Activated naive CD8-positive, alpha-beta T cell treated with anti-CD3 and anti-CD28 coated beads, Interleukin-2, amount 10 ng/mL, durations not matched to agents 7 days and 5 days (primary cell): Measurements from ENCODE around the gene TGFB2. TPM values are rescaled to one million over a fixed set of nuclear protein-coding genes. Genes with fewer than 3 reads are reported as not detected.

Experiments
- ATAC-seq: fragments of 150-1000 bp; cut with Tn5 transposase; one replicate; pipeline ENCODE4 v1.10.0; 2021; ENCODE audit warnings: low read depth, moderate library complexity
- POLR2A ChIA-PET: fragments of 350-600 bp; sonication (Branson Sonifier 250); formaldehyde crosslinking; loops from one replicate; lab custom pipeline; 2021; ENCODE audit warnings: antibody characterized with exemption; lab: Charles Lee
- DNase-seq: peaks from one replicate; pipeline ENCODE4 v3.0.0; 2021
- H3K27ac Mint-ChIP-seq: one replicate; pipeline ENCODE4 v1.8.0; 2022; ENCODE audit warnings: mild to moderate bottlenecking, mixed read lengths
- H3K27me3 Mint-ChIP-seq: one replicate; pipeline ENCODE4 v1.8.0; 2022; ENCODE audit warnings: mild to moderate bottlenecking, moderate library complexity, mixed read lengths
- H3K36me3 Mint-ChIP-seq: one replicate; pipeline ENCODE4 v1.8.0; 2021; ENCODE audit warnings: mild to moderate bottlenecking, mixed read lengths
- H3K4me1 Mint-ChIP-seq: one replicate; pipeline ENCODE4 v1.8.0; 2021; ENCODE audit warnings: mixed read lengths
- H3K4me3 Mint-ChIP-seq: one replicate; pipeline ENCODE4 v1.8.0; 2022; ENCODE audit warnings: mild to moderate bottlenecking, moderate library complexity, mixed read lengths
- H3K9me3 Mint-ChIP-seq: one replicate; pipeline ENCODE4 v1.8.0; 2021; ENCODE audit warnings: mixed read lengths
- total RNA-seq, 2 experiments: library from RNA; stranded (reverse); gene quantifications; one replicate each; pipeline ENCODE4 v1.2.3, GENCODE V29; 2021

The TGFB2 gene
- total RNA-seq, 2 experiments from 2014 or later = not detected

DNA sequence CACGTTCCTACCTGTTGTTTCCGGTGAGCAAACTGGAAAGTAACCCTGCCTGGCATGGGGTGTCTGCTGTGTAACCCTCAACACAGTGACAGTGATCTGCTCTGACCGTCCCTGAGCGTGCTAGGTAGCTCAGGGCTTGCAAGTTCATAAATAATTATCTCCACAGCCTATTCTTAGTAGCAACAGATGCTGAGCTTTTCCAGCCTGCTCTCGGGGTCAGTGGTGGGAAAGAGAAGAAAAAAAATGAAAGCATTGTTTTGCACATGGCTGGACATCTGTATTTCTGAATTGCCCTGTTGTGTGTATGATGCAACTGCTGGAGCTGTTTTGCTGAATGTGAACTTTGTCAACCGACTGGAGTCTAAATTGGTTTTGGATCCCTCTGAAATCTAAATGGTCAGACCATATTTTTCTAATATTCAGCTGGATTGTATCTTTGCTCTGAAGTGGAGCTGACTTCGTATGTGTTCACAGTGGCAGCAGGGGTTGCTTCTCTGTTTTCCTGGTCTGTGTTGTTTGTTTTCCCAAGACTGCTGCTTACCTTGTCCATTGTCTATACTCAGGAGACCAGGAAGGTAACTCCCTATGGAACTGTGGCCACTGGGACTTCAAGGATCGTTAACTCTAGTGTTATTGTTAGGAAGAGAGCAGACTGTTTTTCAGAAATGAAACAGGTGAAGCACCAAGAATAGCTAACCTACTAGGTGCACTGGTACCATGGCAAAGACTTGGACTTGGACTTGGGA, 27.0 kb downstream of the TGFB2 start:
- ATAC-seq = no peak
- POLR2A ChIA-PET = no interaction called here
- Mint-ChIP-seq H3K27me3 (peaks cover 15% of the 10 kb centered on the region), H3K4me3 (no peak overlapping the region), H3K27ac (no peak overlapping the region), H3K36me3 (no peaks in the 10 kb centered on the region), H3K4me1 (peaks cover 3% of the 10 kb centered on the region), H3K9me3 (no peaks in the 10 kb centered on the region)
- DNase-seq = no peak

DNA sequence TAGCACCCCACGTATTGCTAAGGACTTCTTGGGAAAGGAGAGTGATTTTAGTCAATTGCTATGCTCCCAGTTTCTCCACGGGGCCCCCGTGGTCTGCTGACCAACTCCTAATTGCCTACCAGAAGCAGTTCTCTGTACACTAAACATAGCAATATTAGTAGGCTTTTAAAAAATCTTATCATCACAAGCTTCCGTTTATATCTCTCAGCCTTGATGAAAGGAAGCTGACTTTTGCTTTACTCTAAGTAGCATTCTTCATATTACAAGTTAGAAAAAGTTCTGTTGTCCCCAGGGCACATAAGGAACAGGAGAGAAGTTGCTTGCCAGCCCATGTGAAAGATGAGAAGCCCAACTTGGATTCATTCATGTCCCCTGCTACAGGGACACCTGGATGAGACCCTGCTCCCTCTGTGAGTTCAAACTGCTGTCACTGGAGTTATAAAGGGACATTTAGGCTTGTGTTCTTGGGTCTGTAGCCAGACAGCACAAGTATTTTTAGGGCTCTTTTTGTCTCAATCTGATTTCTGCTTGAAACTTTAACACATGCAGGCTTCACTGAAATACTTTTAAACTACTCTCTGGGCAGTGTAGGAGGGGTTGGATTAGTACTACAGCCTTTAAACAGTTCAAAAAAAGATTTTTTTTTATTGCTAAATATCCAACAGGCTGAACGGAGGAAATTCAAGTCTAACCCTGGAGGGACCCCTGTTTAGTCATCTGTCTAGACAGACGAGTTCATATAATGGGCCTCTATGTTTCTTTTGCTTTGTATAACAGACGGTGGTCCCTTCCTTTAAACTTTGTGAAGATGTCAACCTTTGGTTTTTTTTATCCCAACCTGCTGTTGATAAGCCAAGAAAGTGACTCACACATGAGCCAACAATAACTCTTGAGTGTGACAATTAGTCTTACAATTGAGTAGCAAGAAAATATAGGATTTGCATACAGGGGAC, 29.5 kb downstream of the TGFB2 start:
- no peak for ATAC-seq
- no peak overlapping the region for H3K27ac Mint-ChIP-seq
- no peaks in the 10 kb centered on the region for H3K9me3 Mint-ChIP-seq
- POLR2A ChIA-PET = no interaction called here
- no peaks in the 10 kb centered on the region for H3K36me3 Mint-ChIP-seq
- H3K4me3 Mint-ChIP-seq = no peak overlapping the region
- H3K27me3 Mint-ChIP-seq = peaks cover 24% of the 10 kb centered on the region
- DNase-seq = no peak
- H3K4me1 Mint-ChIP-seq = peaks cover 9% of the 10 kb centered on the region

DNA sequence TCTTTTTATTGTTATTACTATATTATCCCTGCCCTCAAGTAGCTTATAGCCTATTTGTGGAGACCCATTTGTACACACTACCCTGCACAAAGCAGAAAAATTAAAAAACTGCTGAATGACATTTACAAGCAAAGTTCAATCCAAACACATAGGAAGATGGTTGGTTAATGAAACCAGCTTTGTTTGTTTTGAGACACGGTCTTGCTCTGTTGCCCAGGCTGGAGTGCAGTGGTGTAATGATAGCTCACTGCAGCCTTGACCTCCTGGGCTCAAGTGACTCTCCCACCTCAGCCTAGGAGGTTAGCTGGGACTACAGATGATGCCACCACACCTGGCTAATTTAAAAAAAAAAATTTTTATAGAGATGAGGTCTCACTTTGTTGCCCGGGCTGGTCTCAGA, 31.6 kb downstream of the TGFB2 start:
- no peaks in the 10 kb centered on the region for H3K36me3 Mint-ChIP-seq
- no peak overlapping the region for H3K4me3 Mint-ChIP-seq
- no peak overlapping the region for H3K27ac Mint-ChIP-seq
- H3K9me3 Mint-ChIP-seq = no peaks in the 10 kb centered on the region
- DNase-seq = no peak
- POLR2A ChIA-PET = no interaction called here
- H3K4me1 Mint-ChIP-seq = peaks cover 8% of the 10 kb centered on the region
- H3K27me3 Mint-ChIP-seq = peaks cover 34% of the 10 kb centered on the region
- ATAC-seq = no peak

DNA sequence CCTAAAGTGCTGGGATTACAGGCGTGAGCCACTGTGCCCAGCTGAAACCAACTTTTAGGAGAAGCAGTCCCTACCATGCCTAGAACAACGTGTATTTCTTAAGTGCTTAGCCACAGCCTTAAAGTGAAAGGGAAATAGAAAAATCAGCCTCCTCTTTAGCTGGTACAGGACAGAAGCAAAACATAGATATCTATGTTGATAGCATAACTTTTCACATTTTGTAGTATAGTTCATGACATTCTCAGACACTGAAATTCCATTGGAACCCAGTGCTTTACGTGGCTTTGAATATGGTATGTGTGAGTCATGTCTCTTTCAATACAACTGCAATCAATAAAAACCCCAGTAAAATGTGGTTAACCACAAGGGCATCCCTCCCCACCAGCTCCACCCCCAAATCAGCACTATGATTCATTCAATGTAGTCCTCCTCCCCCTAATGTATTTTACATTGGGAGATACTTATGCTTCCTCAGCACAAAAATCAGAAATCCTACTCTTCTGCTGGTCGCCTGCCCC, 32.1 kb downstream of the TGFB2 start:
- H3K4me3 Mint-ChIP-seq = peak overlapping the region; percentile 32
- ATAC-seq = peak; percentile 95
- peak overlapping the region; percentile 71 for H3K27ac Mint-ChIP-seq
- POLR2A ChIA-PET = no interaction called here
- peaks cover 8% of the 10 kb centered on the region for H3K4me1 Mint-ChIP-seq
- peaks cover 36% of the 10 kb centered on the region for H3K27me3 Mint-ChIP-seq
- no peaks in the 10 kb centered on the region for H3K36me3 Mint-ChIP-seq
- no peak for DNase-seq
- no peaks in the 10 kb centered on the region for H3K9me3 Mint-ChIP-seq

DNA sequence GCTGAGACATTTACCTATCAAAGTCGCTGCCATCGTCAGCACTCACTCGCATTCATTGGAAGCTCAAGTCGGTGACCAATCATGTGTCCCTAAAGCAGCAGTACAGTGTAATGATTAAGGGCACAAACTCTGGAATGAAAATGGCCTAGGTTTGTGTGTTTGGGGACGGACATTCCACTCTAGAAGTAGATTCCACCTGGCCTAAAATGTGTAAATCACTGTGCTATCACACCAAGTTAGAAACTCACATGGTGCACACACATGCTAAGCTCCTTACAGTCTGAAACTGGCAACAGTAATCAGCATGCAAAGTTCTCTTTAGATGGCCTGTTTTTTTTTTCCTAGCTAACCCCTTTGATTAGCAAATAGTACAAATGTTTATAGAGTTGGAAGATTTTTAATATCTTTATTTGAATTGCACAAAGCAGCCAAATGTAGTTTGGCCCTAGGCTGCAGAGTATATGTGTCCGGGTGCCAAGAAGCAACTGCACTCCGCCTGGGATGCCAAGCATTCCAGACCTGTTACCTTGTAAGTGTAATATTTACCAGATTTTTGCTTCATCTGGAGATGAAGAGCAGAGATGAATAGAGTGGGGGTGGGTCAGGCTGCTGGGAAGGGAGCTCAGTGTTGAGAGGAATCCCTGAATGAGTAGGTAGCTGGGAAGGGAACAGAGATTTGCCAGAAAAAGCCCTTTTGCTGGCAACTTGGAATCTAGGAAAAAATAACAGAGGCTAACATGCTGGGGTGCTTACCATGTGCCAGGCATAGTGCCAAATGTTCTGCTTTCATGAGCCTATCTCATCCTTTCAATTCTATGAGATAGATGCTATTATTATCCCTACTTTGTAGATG, 35.2 kb downstream of the TGFB2 start:
- no peak overlapping the region for H3K27ac Mint-ChIP-seq
- POLR2A ChIA-PET = no interaction called here
- ATAC-seq (no peak), DNase-seq (no peak)
- H3K27me3 Mint-ChIP-seq = peaks cover 37% of the 10 kb centered on the region
- no peak overlapping the region for H3K4me3 Mint-ChIP-seq
- peaks cover 8% of the 10 kb centered on the region for H3K4me1 Mint-ChIP-seq
- no peaks in the 10 kb centered on the region for H3K36me3 Mint-ChIP-seq
- no peaks in the 10 kb centered on the region for H3K9me3 Mint-ChIP-seq

DNA sequence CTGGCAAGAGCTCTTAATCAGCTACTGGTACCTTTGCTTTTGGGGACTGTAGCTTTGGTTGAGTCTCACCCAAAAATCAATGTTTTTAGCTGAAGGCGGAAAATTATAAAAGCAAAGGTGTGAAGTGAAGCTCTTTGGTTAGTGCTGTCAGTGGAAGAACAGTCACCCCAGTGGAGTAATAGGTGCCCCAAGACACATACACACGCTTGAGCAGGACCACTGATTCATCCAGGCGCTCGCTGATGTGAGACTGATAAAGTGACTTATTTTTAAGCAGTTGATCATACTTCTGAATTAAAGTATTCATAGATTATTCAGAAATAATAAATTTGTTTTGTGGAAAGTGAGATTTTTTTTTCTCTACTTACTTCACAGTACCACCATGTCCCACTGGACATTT, 37.1 kb downstream of the TGFB2 start:
- POLR2A ChIA-PET = no interaction called here
- H3K36me3 Mint-ChIP-seq = no peaks in the 10 kb centered on the region

DNA sequence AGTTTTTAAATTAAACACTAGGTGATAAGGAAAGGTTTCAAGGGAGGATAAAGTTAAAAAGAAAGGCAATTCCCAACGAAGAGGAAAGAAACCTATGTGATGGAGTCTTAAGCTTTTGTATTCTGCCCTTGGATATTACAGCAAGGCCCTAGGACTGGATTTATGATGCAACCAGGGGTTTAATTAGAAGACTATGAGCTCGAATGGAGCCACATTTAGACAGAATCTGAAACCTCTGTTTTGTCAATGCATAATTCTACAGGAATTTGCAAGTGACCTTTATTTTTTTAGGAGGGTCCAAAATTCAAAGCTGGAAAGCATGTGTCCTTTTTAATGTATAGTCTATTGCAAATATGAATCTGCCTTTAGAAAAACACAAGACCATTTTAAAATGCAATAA, 37.9 kb downstream of the TGFB2 start:
- Mint-ChIP-seq H3K36me3 (no peaks in the 10 kb centered on the region), H3K4me1 (no peaks in the 10 kb centered on the region), H3K9me3 (no peaks in the 10 kb centered on the region), H3K4me3 (no peak overlapping the region), H3K27ac (no peak overlapping the region), H3K27me3 (peaks cover 39% of the 10 kb centered on the region)
- no peak for ATAC-seq
- DNase-seq = no peak
- POLR2A ChIA-PET = no interaction called here

More for the DNA sequence above, 37.1 kb downstream of the TGFB2 start:
- ATAC-seq = no peak
- Mint-ChIP-seq H3K27ac (no peak overlapping the region), H3K4me3 (no peak overlapping the region), H3K9me3 (no peaks in the 10 kb centered on the region), H3K4me1 (peaks cover 5% of the 10 kb centered on the region), H3K27me3 (peaks cover 35% of the 10 kb centered on the region)
- DNase-seq = no peak

DNA sequence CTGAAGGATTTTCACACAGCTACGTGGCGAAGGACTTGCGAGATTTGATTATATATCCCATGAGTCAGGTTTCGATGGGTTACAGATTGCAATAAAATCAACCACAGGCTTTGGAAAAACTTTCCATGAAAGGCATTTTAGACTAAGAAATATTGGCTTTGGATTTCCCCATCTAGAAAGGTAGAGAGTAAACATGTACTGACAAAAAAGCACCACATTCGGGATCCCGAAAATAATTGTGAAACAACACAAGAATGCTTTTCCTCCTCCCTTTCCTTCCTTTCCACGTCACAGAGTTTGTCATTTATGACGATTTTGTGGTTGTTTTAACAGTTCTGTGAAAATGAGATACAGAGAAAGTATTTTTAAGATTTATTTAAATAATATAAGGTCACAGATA, 38.5 kb downstream of the TGFB2 start:
- POLR2A ChIA-PET = no interaction called here
- no peak overlapping the region for H3K4me3 Mint-ChIP-seq
- peaks cover 37% of the 10 kb centered on the region for H3K27me3 Mint-ChIP-seq
- DNase-seq = no peak
- no peaks in the 10 kb centered on the region for H3K36me3 Mint-ChIP-seq
- H3K9me3 Mint-ChIP-seq = no peaks in the 10 kb centered on the region
- no peak for ATAC-seq
- no peak overlapping the region for H3K27ac Mint-ChIP-seq
- no peaks in the 10 kb centered on the region for H3K4me1 Mint-ChIP-seq

DNA sequence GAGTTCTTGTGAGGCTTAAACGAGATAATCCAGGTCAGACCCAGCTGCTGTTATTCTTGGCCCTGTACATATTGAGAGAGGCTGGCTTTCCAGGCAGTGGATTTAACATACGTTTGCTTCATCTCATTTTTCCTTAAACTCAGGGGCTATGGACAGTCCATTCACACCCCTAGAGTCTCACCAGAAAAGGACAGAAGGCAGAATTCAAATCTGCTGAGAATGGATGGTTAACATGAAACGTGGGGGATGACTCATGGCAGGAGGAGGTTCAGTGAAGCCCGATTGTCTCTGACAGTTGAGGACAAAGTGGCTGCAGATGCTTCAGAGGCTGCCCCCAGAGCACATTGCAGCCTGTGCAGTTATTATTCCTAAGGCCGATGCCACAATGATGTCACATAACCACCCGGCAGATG, 39.5 kb downstream of the TGFB2 start:
- no peak overlapping the region for H3K4me3 Mint-ChIP-seq
- ATAC-seq = no peak
- H3K27me3 Mint-ChIP-seq = peaks cover 31% of the 10 kb centered on the region
- no peak for DNase-seq
- H3K9me3 Mint-ChIP-seq = no peaks in the 10 kb centered on the region
- POLR2A ChIA-PET = no interaction called here
- no peaks in the 10 kb centered on the region for H3K4me1 Mint-ChIP-seq
- no peaks in the 10 kb centered on the region for H3K36me3 Mint-ChIP-seq
- no peak overlapping the region for H3K27ac Mint-ChIP-seq

DNA sequence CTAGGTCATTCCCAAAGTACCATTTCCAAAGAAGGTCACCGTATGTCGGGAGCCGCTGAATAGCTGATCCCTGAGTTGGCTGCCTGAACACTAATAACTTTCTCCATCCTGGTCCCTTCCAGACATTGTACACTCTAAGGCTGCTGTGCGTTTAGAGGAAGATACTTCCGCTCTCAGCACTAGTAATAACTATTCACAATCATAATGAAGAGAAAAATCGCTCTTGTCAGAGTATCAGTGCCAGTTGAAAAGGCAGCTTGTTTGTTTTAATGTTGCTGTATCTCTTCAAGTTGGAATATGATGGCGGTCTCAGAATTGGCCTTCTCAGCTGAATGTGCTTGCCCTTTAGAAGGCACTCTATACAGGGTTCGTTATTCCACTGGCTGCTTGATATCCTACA, 43.5 kb downstream of the TGFB2 start:
- Mint-ChIP-seq H3K4me1 (no peaks in the 10 kb centered on the region), H3K27ac (no peak overlapping the region), H3K36me3 (no peaks in the 10 kb centered on the region), H3K4me3 (no peak overlapping the region), H3K27me3 (peaks cover 29% of the 10 kb centered on the region), H3K9me3 (no peaks in the 10 kb centered on the region)
- DNase-seq (no peak), ATAC-seq (no peak)
- POLR2A ChIA-PET = no interaction called here

DNA sequence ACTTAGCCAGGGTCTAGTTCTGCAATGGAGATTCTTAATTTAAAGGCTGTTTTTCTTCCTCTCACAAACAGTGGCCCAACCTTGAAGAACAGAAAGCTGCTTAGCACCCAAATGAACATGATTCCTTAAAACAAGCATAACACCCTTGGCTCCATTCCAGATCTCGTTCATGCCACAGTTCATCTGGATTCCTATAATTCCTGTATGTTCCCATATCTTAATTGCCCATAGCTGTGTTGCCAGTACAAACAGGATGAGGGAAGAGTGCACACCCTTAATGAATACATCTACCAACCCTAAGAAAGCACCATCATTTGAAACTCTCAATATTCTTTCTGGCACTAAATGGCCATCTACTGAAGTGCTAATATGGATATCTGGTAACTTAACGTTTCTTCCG, 45.5 kb downstream of the TGFB2 start:
- Mint-ChIP-seq H3K4me1 (no peaks in the 10 kb centered on the region), H3K9me3 (no peaks in the 10 kb centered on the region), H3K27ac (no peak overlapping the region), H3K27me3 (peaks cover 18% of the 10 kb centered on the region), H3K36me3 (no peaks in the 10 kb centered on the region), H3K4me3 (no peak overlapping the region)
- ATAC-seq (no peak), DNase-seq (no peak)
- POLR2A ChIA-PET = no interaction called here

DNA sequence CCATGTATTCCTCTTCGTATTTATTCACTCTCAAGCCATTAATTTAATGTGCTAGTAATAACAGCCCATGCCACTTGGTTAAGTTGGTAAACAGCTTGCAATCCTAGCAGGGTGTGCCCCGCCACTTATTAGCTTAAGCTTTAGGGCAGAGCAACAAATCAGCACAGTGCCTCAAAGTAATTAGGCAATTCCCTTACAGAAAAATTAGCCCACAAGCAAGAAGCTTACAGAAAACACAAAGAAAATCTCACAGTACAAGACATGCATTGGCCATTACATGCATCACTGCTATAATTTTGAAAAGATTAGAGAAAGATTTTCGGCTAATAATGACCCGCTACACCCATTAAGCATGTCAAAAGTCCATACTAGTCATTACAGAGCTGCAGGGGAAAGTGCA, 47.6 kb downstream of the TGFB2 start:
- no peaks in the 10 kb centered on the region for H3K36me3 Mint-ChIP-seq
- H3K9me3 Mint-ChIP-seq = no peaks in the 10 kb centered on the region
- no peaks in the 10 kb centered on the region for H3K4me1 Mint-ChIP-seq
- no peak overlapping the region for H3K4me3 Mint-ChIP-seq
- ATAC-seq (no peak), DNase-seq (no peak)
- H3K27me3 Mint-ChIP-seq = peaks cover 11% of the 10 kb centered on the region
- no peak overlapping the region for H3K27ac Mint-ChIP-seq
- POLR2A ChIA-PET = no interaction called here

DNA sequence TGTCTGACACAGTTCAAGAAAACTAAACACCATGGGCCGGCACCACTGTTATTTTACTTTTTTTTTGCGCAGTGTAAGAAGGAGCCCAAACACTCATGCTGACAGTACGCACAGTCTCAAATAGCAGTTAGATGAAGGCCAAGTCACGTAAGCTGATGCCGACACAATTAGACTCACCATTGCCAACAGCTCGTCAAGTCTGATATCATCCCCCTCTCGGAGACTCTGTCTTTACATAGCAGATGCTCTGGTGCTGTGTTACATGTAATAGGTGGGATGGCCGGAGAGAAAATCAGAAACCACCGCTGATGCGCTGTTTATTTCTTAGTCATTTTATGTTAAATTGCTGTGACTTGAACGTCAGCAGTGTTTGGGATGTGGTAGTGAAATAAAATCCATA, 49.3 kb downstream of the TGFB2 start:
- no peaks in the 10 kb centered on the region for H3K36me3 Mint-ChIP-seq
- no peak overlapping the region for H3K4me3 Mint-ChIP-seq
- ATAC-seq (no peak), DNase-seq (no peak)
- peaks cover 12% of the 10 kb centered on the region for H3K27me3 Mint-ChIP-seq
- no peak overlapping the region for H3K27ac Mint-ChIP-seq
- H3K4me1 Mint-ChIP-seq = no peaks in the 10 kb centered on the region
- POLR2A ChIA-PET = no interaction called here
- no peaks in the 10 kb centered on the region for H3K9me3 Mint-ChIP-seq
